ENCODE data around the gene NUDT21. TPM values are rescaled to one million over a fixed set of nuclear protein-coding genes. Genes with fewer than 3 reads are reported as not detected.

Gene NUDT21
- total and polyA plus RNA-seq, 10 of the 15 experiments (the other 5 are each of a cell fraction or from before 2014, with no cell fraction given): 70.1 to 229 (median 127) TPM

- TF ChIP-seq CUX1 (IDR thresholded peaks at IDR 0.05; ENCODE audit: insufficient replicate concordance, low read depth, low read length): no peak
- no peak for TF ChIP-seq BCLAF1 (IDR thresholded peaks at IDR 0.05)
- peak; percentile 95 for TF ChIP-seq NR2C1 (IDR thresholded peaks at IDR 0.05)
- no peak for TF ChIP-seq ZBED1 (IDR thresholded peaks at IDR 0.05; ENCODE audit: borderline replicate concordance)
These were observed at the start of gene NUDT21, which contains the start of gene OGFOD1 (continued) for GRCh38 chr16:56450986-56451752.

Data from GM12878 (cell line).